ENCODE measurements around the gene FYB1.

DNA sequence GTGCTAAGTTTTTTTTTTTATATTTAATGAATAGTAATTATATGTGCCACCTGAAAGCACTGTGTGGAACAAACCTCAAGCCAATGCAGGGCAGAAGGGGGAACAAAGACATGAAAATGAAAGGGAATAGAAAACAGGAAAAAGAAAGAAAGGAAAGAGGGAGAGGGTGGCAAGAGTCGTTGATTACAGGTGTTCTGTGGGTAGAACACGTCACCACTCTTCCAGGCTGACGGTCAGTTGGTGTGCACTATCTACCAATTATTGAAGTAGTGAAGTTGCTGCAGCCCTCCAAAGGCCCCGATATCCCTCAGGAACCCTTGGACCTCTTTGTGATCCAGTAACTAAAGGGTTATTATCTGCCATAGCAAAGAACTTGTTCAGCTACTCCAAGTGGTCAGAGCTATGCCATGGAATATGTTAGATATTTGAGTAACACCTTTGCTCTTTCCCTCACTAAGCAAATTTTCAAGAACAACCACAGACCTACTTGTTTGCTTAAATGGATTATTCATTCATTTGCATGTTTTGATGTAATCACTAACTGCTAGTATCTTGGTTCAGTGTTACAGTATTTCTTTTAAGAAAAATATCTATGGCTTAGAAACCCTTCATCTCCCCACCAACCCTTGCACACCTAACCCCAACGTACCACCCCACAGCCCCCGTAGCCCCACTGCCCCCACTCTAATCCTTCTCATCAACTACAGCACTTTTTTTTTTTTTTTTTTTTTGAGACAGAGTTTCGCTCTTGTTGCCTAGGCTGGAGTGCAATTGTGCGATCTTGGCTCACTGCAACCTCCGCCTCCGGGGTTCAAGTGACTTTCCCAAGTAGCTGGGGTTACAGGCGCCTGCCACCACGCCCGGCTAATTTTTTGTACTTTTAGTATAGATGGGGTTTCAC lies 31.3 kb downstream of the FYB1 start:
- TF ChIP-seq CTCF (IDR thresholded peaks at IDR 0.05) (no peak), SMAD3 (CRISPR knock-in tag; IDR thresholded peaks at IDR 0.05; ENCODE audit: borderline replicate concordance) (no peak), CREM (CRISPR knock-in tag; IDR thresholded peaks at IDR 0.05) (no peak), ETV6 (CRISPR knock-in tag; IDR thresholded peaks at IDR 0.05) (no peak)

Measured in WTC11 (cell line).